Choroid plexus epithelial cell (primary cell): ENCODE data around the gene ARNT2.

ENCODE experiments used
- DNase-seq: peaks from one replicate; pipeline ENCODE4 v3.0.0-alpha.2; 2010; ENCODE audit warnings: low read depth
- H3K4me3 ChIP-seq: 2 replicates; pipeline ENCODE4 v1.5.1; 2011; ENCODE audit warnings: low read depth, mild to moderate bottlenecking, control low read depth, low read length, moderate library complexity
- CTCF ChIP-seq: conservative IDR thresholded peaks from 2 replicates; pipeline ENCODE4 v1.5.1; 2011; ENCODE audit warnings: low read depth, mild to moderate bottlenecking, control low read depth, inconsistent platforms, low read length, moderate library complexity

The ARNT2 gene

GRCh38 chr15:80614711-80615360, 210.7 kb downstream of the ARNT2 start:
- TF ChIP-seq CTCF: no peak
- no peak overlapping the region for H3K4me3 ChIP-seq
- DNase-seq: no peak

- no peak overlapping the region for H3K4me3 ChIP-seq
- no peak for TF ChIP-seq CTCF
- DNase-seq: no peak
These were observed 211.2 kb downstream of the ARNT2 start for GRCh38 chr15:80615361-80615736.

GRCh38 chr15:80615783-80616391, 211.7 kb downstream of the ARNT2 start:
- H3K4me3 ChIP-seq: no peak overlapping the region
- DNase-seq: peak; percentile 67
- no peak for TF ChIP-seq CTCF

GRCh38 chr15:80618685-80619400, 214.7 kb downstream of the ARNT2 start:
- H3K4me3 ChIP-seq: no peak overlapping the region
- no peak for TF ChIP-seq CTCF
- no peak for DNase-seq

GRCh38 chr15:80619680-80620079, 215.5 kb downstream of the ARNT2 start:
- no peak overlapping the region for H3K4me3 ChIP-seq
- DNase-seq: peak; percentile 73
- peak; percentile 56 for TF ChIP-seq CTCF

- TF ChIP-seq CTCF: no peak
- DNase-seq: no peak
These were observed 216.0 kb downstream of the ARNT2 start for GRCh38 chr15:80620141-80620540.

GRCh38 chr15:80620931-80621330, 216.7 kb downstream of the ARNT2 start:
- no peak for DNase-seq
- TF ChIP-seq CTCF: no peak
- H3K4me3 ChIP-seq: no peak overlapping the region

More at GRCh38 chr15:80620141-80620540, 216.0 kb downstream of the ARNT2 start:
- H3K4me3 ChIP-seq: no peak overlapping the region
